ENCODE results near the gene BCL11B. TPM values are rescaled to one million over a fixed set of nuclear protein-coding genes. Genes with fewer than 3 reads are reported as not detected.

Gene BCL11B
- total and polyA plus RNA-seq, 4 donors: 0.04 to 0.42 (median 0.16) TPM

GRCh38 chr14:99192830-99193229, 79.2 kb downstream of the BCL11B start:
- Histone ChIP-seq H3K27ac (ENCODE audit: low read depth in 1 of 2, low read length in 2 of 2) (no peak overlapping the region), H3K4me1 (ENCODE audit: control insufficient read depth in 4 of 4, insufficient read depth in 4 of 4, low read length in 3 of 4) (peaks cover 5 to 12% (median 9%) of the 10 kb centered on the region in 4 donors), H3K36me3 (ENCODE audit: control insufficient read depth in 4 of 4, insufficient read depth in 3 of 4, low read depth in 1 of 4, low read length in 3 of 4) (no peaks in the 10 kb centered on the region), H3K9me3 (ENCODE audit: control insufficient read depth in 4 of 4, low read length in 3 of 4) (no peaks in the 10 kb centered on the region), H3K9ac (ENCODE audit: low read depth in 1 of 2, low read length in 2 of 2) (no peak overlapping the region), H3K27me3 (ENCODE audit: control insufficient read depth in 4 of 4, insufficient read depth in 4 of 4, low read length in 3 of 4) (no peaks in the 10 kb centered on the region), H3K4me3 (ENCODE audit: low read depth in 1 of 3, low read length in 3 of 3) (no peak overlapping the region)
- DNase-seq (ENCODE audit: low spot score): no peak
- WGBS: 77% methylated on average over 6 of the region's 6 CpGs
- TF ChIP-seq NR2F2 (IDR thresholded peaks at IDR 0.05) (no peak), MAX (IDR thresholded peaks at IDR 0.05) (no peak), REST (IDR thresholded peaks at IDR 0.05) (no peak), TAF1 (conservative IDR thresholded peaks at IDR 0.05) (no peak), YY1 (IDR thresholded peaks at IDR 0.05) (no peak), JUND (IDR thresholded peaks at IDR 0.05) (no peak), RXRA (IDR thresholded peaks at IDR 0.05) (no peak), EGR1 (IDR thresholded peaks at IDR 0.05; ENCODE audit: low read depth in 2 of 2) (no peak), ZBTB33 (IDR thresholded peaks at IDR 0.05) (no peak), HNF4G (IDR thresholded peaks at IDR 0.05) (no peak), GABPA (IDR thresholded peaks at IDR 0.05 in 1 of 2, conservative IDR thresholded peaks at IDR 0.05 in 1 of 2) (no peak), RAD21 (IDR thresholded peaks at IDR 0.05) (no peak), SP1 (IDR thresholded peaks at IDR 0.05) (no peak), HNF4A (conservative IDR thresholded peaks at IDR 0.05) (no peak)
- TF ChIP-seq, protein P1, sequence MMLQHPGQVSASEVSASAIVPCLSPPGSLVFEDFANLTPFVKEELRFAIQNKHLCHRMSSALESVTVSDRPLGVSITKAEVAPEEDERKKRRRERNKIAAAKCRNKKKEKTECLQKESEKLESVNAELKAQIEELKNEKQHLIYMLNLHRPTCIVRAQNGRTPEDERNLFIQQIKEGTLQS (IDR thresholded peaks at IDR 0.05): no peak

DNA sequence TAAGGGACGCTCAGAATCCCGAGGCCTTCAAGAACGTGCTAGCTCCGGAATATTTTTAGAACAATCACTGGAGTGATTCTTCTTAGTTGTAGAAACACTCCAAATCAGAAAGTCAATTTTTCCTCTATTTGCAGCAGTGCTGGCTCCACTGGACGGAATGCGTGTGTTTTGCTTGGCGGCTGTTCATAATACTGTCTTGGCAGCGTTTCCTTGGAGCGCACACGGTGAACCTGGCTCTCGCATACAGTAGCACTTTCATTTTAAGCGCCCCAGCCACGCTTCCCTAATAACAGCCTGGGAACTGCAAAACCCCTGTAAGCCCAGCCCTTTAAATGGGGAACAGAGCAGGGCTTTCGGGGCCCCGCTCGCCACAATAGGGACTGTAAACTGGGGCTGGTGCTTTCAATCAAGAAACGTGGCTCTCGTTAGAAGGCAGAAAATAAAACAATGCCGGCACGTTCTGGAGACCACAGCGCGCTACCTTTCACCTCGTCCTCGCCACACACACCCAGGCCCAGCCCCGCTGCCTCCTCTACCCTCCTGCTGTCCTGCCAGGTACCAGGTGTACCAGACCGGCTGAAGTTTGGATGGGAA, 79.9 kb downstream of the BCL11B start:
- TF ChIP-seq REST (IDR thresholded peaks at IDR 0.05) (no peak), YY1 (IDR thresholded peaks at IDR 0.05) (peak; percentile 27), RXRA (IDR thresholded peaks at IDR 0.05) (peak in 1 of 2 donors; percentile 8), MAX (IDR thresholded peaks at IDR 0.05) (no peak), RAD21 (IDR thresholded peaks at IDR 0.05) (peak; percentile 18 to 31), NR2F2 (IDR thresholded peaks at IDR 0.05) (no peak), FOXA1 (IDR thresholded peaks at IDR 0.05) (no peak), HNF4A (conservative IDR thresholded peaks at IDR 0.05) (peak in 1 of 2 donors; percentile 22), FOXA2 (IDR thresholded peaks at IDR 0.05) (no peak), HNF4G (IDR thresholded peaks at IDR 0.05) (no peak), JUND (IDR thresholded peaks at IDR 0.05) (no peak)
- TF ChIP-seq, protein P2, sequence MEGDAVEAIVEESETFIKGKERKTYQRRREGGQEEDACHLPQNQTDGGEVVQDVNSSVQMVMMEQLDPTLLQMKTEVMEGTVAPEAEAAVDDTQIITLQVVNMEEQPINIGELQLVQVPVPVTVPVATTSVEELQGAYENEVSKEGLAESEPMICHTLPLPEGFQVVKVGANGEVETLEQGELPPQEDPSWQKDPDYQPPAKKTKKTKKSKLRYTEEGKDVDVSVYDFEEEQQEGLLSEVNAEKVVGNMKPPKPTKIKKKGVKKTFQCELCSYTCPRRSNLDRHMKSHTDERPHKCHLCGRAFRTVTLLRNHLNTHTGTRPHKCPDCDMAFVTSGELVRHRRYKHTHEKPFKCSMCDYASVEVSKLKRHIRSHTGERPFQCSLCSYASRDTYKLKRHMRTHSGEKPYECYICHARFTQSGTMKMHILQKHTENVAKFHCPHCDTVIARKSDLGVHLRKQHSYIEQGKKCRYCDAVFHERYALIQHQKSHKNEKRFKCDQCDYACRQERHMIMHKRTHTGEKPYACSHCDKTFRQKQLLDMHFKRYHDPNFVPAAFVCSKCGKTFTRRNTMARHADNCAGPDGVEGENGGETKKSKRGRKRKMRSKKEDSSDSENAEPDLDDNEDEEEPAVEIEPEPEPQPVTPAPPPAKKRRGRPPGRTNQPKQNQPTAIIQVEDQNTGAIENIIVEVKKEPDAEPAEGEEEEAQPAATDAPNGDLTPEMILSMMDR (IDR thresholded peaks at IDR 0.05; ENCODE audit: low read depth, low read length, missing input control): peak; percentile 4
- Histone ChIP-seq H3K4me1 (ENCODE audit: control insufficient read depth in 4 of 4, insufficient read depth in 4 of 4, low read length in 3 of 4) (peaks cover 5 to 12% (median 9%) of the 10 kb centered on the region in 4 donors), H3K27ac (ENCODE audit: low read depth in 1 of 2, low read length in 2 of 2) (no peak overlapping the region), H3K9ac (ENCODE audit: low read depth in 1 of 2, low read length in 2 of 2) (peak overlapping the region in 1 of 2 donors; percentile 48), H3K27me3 (ENCODE audit: control insufficient read depth in 4 of 4, insufficient read depth in 4 of 4, low read length in 3 of 4) (no peaks in the 10 kb centered on the region), H3K9me3 (ENCODE audit: control insufficient read depth in 4 of 4, low read length in 3 of 4) (no peaks in the 10 kb centered on the region), H3K36me3 (ENCODE audit: control insufficient read depth in 4 of 4, insufficient read depth in 3 of 4, low read depth in 1 of 4, low read length in 3 of 4) (no peaks in the 10 kb centered on the region), H3K4me3 (ENCODE audit: low read depth in 1 of 3, low read length in 3 of 3) (peak overlapping the region; percentile 14 to 52 (median 28))
- WGBS: 31% methylated on average over 26 of the region's 26 CpGs
- DNase-seq (ENCODE audit: low spot score): no peak

Measured in liver (tissue), 9 donors.